GM13977 (cell line): Measurements from ENCODE around the gene SH3TC1.

Source experiments
- DNase-seq: peaks from one replicate; pipeline ENCODE4 v3.0.0; 2012; ENCODE audit warnings: low spot score
- CTCF ChIP-seq: IDR thresholded peaks from 2 replicates; pipeline ENCODE4 v1.5.1; 2012; ENCODE audit warnings: mild to moderate bottlenecking, control low read depth; ENCODE audit not compliant: insufficient read depth; ENCODE audit errors: extremely low read depth, missing control alignments
- in situ Hi-C: fragments of 300-500 bp; cut with MboI; formaldehyde crosslinking; loops from one replicate; pipeline ENCODE4 v1.12.0; 2022; ENCODE audit warnings: low sequenced_read_pairs, low pct_unique_long_range_greater_than_20kb, mixed read lengths, inconsistent platforms; ENCODE audit not compliant: unreplicated experiment

The SH3TC1 gene

GRCh38 chr4:8285143-8285975 lies 86.3 kb downstream of the SH3TC1 start:
- in situ Hi-C loops = no loop called here
- TF ChIP-seq CTCF = no peak

DNA sequence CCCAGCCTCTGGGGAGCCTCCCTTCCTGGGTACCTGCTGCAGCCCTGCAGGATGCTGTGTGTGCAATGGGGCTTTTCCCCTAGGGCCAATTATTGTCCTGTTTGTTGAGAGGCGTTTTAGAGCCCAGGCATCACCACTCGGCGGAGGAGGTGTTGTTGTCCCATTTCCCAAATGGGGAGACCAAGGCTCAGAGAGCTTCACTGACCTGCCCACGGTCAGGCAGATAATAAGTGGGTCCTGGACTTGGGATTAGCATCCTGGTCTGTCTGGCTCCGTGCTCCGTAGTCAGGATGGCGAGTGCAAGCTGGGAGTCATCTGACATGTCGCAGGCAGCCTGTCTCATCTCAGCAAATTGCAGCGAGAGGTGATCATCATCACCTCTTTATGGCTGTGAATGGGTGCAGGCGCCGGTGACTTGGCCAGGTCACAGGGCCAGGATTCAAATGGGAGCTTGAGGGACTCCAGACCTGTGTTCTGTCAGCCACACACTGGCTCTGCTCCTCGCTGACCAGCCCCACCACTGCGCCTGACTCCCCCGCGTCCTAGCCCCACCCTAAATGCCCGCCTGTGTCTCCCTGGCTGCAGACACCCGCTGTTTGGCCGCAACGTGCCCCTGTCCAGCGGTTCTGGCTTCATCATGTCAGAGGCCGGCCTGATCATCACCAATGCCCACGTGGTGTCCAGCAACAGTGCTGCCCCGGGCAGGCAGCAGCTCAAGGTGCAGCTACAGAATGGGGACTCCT lies 87.1 kb downstream of the SH3TC1 start:
- in situ Hi-C loops = no loop called here
- no peak for TF ChIP-seq CTCF
- no peak for DNase-seq

More at GRCh38 chr4:8285143-8285975, 86.3 kb downstream of the SH3TC1 start:
- no peak for DNase-seq

DNA sequence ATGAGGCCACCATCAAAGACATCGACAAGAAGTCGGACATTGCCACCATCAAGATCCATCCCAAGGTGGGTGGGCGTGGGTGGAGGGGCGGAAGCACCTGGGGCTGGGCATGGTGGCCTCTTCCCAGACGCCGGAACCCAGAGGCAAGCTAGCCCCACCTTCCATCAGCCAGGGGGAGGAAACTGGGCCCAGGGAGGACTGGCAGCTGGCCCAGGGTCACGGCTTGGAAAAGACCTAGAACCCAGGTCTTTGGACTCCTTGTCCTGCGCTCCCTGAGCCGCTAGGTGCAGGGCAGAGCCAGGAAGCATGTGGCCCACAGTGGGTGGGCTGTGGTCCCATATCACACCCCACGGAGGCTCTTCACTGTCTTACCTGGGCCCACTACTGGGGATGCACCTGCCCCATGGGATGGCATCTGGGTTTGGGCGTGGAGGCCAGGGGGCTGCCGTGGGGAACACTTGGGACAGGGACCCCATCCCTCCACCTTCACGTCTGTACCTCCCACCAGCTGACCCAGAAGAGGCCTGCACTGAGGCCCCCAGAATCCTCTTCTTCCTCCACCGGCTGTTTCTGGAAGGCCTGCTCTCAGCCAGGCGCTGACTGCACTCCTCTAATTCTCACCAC lies 87.7 kb downstream of the SH3TC1 start:
- in situ Hi-C loops = no loop called here
- no peak for DNase-seq
- TF ChIP-seq CTCF = no peak

DNA sequence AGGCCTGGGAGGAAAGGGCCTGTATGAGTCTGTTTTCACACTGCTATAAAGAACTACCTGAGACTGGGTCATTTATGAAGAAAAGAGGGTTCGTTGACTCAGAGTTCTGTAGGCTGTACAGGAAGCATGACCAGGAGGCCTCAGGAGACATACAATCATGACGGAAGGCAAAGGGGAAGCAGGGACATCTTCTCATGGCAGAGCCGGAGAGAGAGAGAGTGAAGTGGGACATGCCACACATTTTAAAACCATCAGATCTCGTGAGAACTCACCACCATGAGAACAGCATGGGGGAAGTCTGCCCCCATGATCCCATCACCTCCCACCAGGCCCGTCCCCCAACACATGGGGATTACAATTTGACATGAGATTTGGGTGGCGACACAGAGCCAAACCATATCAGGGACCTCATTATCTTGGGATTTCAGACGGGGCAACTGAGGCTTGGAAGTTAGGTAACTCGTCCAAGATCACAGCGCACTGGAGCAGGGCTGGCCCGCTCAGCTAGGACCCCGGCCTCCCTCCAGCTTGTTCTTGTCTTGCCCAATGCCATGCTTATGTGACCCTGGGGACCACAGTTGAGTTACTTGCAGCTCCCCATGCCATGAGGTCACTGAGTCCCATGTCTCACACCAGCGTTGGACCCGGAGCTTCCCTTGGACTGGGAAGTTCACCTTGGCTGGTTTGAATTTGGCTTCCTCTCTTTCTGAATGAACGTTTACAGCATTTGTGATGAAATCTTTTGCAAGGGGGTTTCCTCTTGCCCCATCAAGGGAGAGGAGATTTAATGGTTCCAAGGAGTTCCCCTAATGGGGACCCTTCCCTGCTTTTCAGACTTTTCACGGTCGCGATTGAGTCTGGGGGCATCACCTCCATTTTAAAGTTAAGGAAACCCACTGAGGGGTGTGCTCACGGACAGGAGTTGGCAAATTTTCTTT lies 88.5 kb downstream of the SH3TC1 start:
- TF ChIP-seq CTCF = no peak
- DNase-seq = no peak
- in situ Hi-C loops = no loop called here

DNA sequence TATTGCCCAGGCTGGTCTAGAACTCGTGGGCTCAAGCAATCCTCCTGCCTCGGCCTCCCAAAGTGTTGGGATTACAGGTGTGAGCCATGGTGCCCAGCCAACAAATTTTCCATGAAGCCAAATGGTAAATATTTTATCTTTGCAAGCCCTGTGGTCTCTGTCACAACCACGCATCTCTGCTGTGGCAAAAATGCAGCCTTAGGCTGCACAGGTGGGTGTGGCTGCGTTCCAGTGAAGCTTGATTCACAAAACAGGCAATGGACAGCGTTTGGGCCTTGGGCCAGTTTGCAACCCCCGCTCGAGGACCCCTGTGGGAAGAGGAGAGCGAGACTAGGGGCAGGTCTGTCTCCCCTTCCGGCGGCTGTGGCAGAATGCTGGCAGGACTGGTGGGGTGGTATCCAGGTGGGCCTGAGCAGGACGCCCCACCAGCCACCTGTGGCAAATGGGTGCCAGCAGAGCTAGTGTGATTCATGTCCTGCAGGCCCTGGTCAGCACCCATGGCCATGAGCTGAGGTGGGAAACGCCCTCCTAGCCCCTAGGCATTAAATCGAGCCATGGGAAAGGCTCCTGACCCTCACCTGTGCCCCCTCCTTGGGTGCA lies 90.2 kb downstream of the SH3TC1 start:
- TF ChIP-seq CTCF = no peak
- DNase-seq = no peak
- in situ Hi-C loops = no loop called here
